ENCODE results near the gene NDFIP1. TPM values are rescaled to one million over a fixed set of nuclear protein-coding genes. Genes with fewer than 3 reads are reported as not detected.

Gene NDFIP1
- total and polyA plus RNA-seq, 2 of the 8 experiments (the other 6 are each of a cell fraction or from before 2014, with no cell fraction given) = 8.8 to 27.1 TPM

GRCh38 chr5:142120247-142120935, 11.8 kb downstream of the NDFIP1 start:
- no peak for TF ChIP-seq NRF1 (IDR thresholded peaks at IDR 0.05; ENCODE audit: low read depth, low read length)
- no peak for TF ChIP-seq POU5F1 (IDR thresholded peaks at IDR 0.05; ENCODE audit: low read depth, low read length)
- no peak for TF ChIP-seq CTCF (IDR thresholded peaks at IDR 0.05; ENCODE audit: control extremely low read depth in 1 of 3, insufficient read depth in 1 of 3, low read depth in 1 of 3, low read length in 3 of 3)
- no peak for TF ChIP-seq CEBPB (IDR thresholded peaks at IDR 0.05; ENCODE audit: low read depth, low read length)

More at GRCh38 chr5:142120247-142120935, 11.8 kb downstream of the NDFIP1 start:
- no peak overlapping the region for H2AFZ ChIP-seq (ENCODE audit: low read length)
- no peak overlapping the region for H4K8ac ChIP-seq (ENCODE audit: extremely low read depth, insufficient read depth, low read length)
- no peak overlapping the region for H3K56ac ChIP-seq (replicated peaks; ENCODE audit: insufficient read length, low read depth, low read length)
- H3K14ac ChIP-seq (ENCODE audit: insufficient read length) = no peak overlapping the region
- H3K36me3 ChIP-seq (ENCODE audit: control insufficient read depth in 2 of 4, insufficient read depth in 4 of 4, low read length in 3 of 4) = no peaks in the 10 kb centered on the region; a peak in 2 of 8 replicates
- H2BK15ac ChIP-seq (ENCODE audit: low read length) = no peak overlapping the region
- no peak overlapping the region for H3K18ac ChIP-seq (ENCODE audit: extremely low read depth, low read length)
- no peaks in the 10 kb centered on the region for H3K79me1 ChIP-seq (ENCODE audit: low read depth, low read length)
- H3K9me3 ChIP-seq (ENCODE audit: insufficient read depth in 2 of 2, low read depth in 1 of 2, low read length in 1 of 2) = 0 out of 4 replicates have a peak, but pooled peaks cover 2 to 4% of the 10 kb centered on the region in 2 experiments
- no peaks in the 10 kb centered on the region for H3K23me2 ChIP-seq (ENCODE audit: low read depth, low read length)
- H4K5ac ChIP-seq (ENCODE audit: insufficient read length, low read depth, low read length) = no peak overlapping the region
- no peak overlapping the region for H3K9ac ChIP-seq (replicated peaks in 1 of 4; ENCODE audit: extremely low read depth in 1 of 4, low read depth in 3 of 4, low read length in 3 of 4)
- no peak overlapping the region for H3K4me2 ChIP-seq (ENCODE audit: insufficient read depth in 1 of 2, low read depth in 2 of 2, low read length in 2 of 2)
- H3K4me3 ChIP-seq (ENCODE audit: extremely low read depth in 1 of 4, insufficient read depth in 2 of 4, low read depth in 3 of 4, low read length in 4 of 4) = no peak overlapping the region
- no peaks in the 10 kb centered on the region for H3K27me3 ChIP-seq (replicated peaks in 1 of 4; ENCODE audit: control insufficient read depth in 3 of 4, extremely low read depth in 1 of 4, insufficient read depth in 3 of 4, low read length in 3 of 4)
- H3K4me1 ChIP-seq (replicated peaks in 1 of 4; ENCODE audit: control insufficient read depth in 3 of 4, insufficient read depth in 4 of 4, low read length in 3 of 4) = no peaks in the 10 kb centered on the region
- H2BK20ac ChIP-seq (ENCODE audit: low read length) = no peak overlapping the region
- peaks cover 0 to 4% of the 10 kb centered on the region in 2 experiments for H4K20me1 ChIP-seq (replicated peaks in 1 of 2; ENCODE audit: control insufficient read depth in 1 of 2, insufficient read depth in 2 of 2, low read length in 2 of 2)
- H2BK5ac ChIP-seq (ENCODE audit: low read depth, low read length) = no peak overlapping the region
- no peak overlapping the region for H2AK5ac ChIP-seq (ENCODE audit: low read depth, low read length)
- ChIA-PET CTCF (ENCODE audit: partially characterized antibody) (interaction anchor here (0.5 to 0.9 kb wide), 4 partner anchors 8 to 309 kb away, joined by 3 to 8 read pairs (median 4); no protein-coding TSS in a partner anchor), POLR2A (ENCODE audit: partially characterized antibody) (interaction anchor here (1.1 kb wide), 1 partner anchor 11 kb away, joined by 3 read pairs; no protein-coding TSS in a partner anchor)
- no peak overlapping the region for H4K91ac ChIP-seq (replicated peaks; ENCODE audit: insufficient read length, low read length)
- no peak for DNase-seq (ENCODE audit: low read depth in 1 of 2, low spot score in 2 of 2)
- no peak overlapping the region for H2BK120ac ChIP-seq (replicated peaks; ENCODE audit: low read depth, low read length)
- H3K27ac ChIP-seq (ENCODE audit: low read depth, low read length) = no peak overlapping the region
- H3K79me2 ChIP-seq (ENCODE audit: control insufficient read depth in 1 of 2, insufficient read depth in 2 of 2, low read length in 2 of 2) = peaks cover 0 to 56% of the 10 kb centered on the region in 2 experiments; a peak in 2 of 4 replicates
- H2BK12ac ChIP-seq (ENCODE audit: low read depth, low read length) = no peak overlapping the region
- 86% methylated on average over 3 of the region's 3 CpGs; no CpG with 5 or more reads in 1 of the 2 experiments for WGBS, 2 experiments (ENCODE audit: extremely low coverage in 1 of 2, insufficient coverage in 1 of 2, insufficient read length in 1 of 2, insufficient replicate concordance in 2 of 2, low coverage in 1 of 2, low lambda C conversion rate in 2 of 2, missing lambda C conversion rate in 1 of 2)
- no peak overlapping the region for H3K4ac ChIP-seq (replicated peaks; ENCODE audit: insufficient read length, low read depth, low read length)
- H3K23ac ChIP-seq (ENCODE audit: insufficient read length) = no peak overlapping the region
- no peak for FAIRE-seq
